Ishikawa (cell line): ENCODE data around the gene CHRNA4.
A peak's percentile ranks its signal among the peaks of the same experiment; 100 is the strongest.

ENCODE experiments used
- CEBPB ChIP-seq: IDR thresholded peaks from 2 replicates; pipeline ENCODE4 v1.6.1; 2012
- CREB1 ChIP-seq: IDR thresholded peaks from 2 replicates; pipeline ENCODE4 v1.6.1; 2012; ENCODE audit warnings: low read depth
- EGR1 ChIP-seq: IDR thresholded peaks from 2 replicates; pipeline ENCODE4 v1.6.1; 2012
- EP300 ChIP-seq: IDR thresholded peaks from 2 replicates; pipeline ENCODE4 v1.6.1; 2012; ENCODE audit warnings: borderline replicate concordance
- FOXM1 ChIP-seq: IDR thresholded peaks from 2 replicates; pipeline ENCODE4 v1.6.1; 2012; ENCODE audit warnings: low read depth, borderline replicate concordance
- NFIC ChIP-seq: IDR thresholded peaks from 2 replicates; pipeline ENCODE4 v1.6.1; 2012
- RAD21 ChIP-seq: IDR thresholded peaks from 2 replicates; pipeline ENCODE4 v1.6.1; 2012; ENCODE audit warnings: low read depth
- TAF1 ChIP-seq: IDR thresholded peaks from 2 replicates; pipeline ENCODE4 v1.6.1; 2012; ENCODE audit warnings: low read depth, mild to moderate bottlenecking
- TCF12 ChIP-seq: IDR thresholded peaks from 2 replicates; pipeline ENCODE4 v1.6.1; 2012; ENCODE audit warnings: low read depth
- TEAD4 ChIP-seq: IDR thresholded peaks from 2 replicates; pipeline ENCODE4 v1.6.1; 2012
- YY1 ChIP-seq: IDR thresholded peaks from 2 replicates; pipeline ENCODE4 v1.6.1; 2012; ENCODE audit warnings: low read depth
- ZBTB7A ChIP-seq: IDR thresholded peaks from 2 replicates; pipeline ENCODE4 v1.6.1; 2012; ENCODE audit warnings: low read depth
- TF ChIP-seq, protein P1 (sequence below): IDR thresholded peaks from 2 replicates; pipeline ENCODE4 v1.6.1; 2012
- TF ChIP-seq, protein P2 (sequence below): IDR thresholded peaks from 2 replicates; pipeline ENCODE4 v1.6.1; 2012
- TF ChIP-seq, protein P3 (sequence below): IDR thresholded peaks from 2 replicates; pipeline ENCODE4 v1.6.1; 2012; ENCODE audit warnings: low read depth, mild to moderate bottlenecking

The CHRNA4 gene

DNA sequence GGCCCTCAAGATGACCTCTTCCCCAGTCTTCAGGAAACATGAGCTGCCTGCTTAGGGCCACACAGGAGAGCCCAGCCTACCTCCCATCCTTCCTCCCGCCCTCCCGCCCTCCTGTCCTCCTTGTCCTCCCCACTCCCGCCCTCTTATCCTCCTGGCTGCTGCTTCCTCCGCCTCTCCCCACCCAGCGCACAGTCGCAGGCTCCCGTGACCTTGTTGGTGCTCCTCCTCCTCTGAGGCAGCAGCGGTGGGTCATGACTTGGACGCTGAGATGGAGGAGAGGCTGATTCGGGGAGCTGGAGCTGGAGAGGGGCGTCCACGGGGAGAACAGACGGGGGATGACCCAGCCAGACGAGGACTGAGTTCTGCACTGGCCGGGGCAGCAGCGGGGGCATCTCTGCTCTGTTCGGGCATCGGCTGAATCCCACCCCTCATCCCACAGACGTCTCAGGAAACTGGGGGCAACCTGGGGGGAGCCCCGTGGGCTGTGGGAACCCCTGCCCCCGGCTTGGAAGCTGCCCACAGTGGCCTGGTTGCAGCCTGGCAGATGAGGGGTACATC lies 32.4 kb downstream of the CHRNA4 start:
- TF ChIP-seq, protein P1, sequence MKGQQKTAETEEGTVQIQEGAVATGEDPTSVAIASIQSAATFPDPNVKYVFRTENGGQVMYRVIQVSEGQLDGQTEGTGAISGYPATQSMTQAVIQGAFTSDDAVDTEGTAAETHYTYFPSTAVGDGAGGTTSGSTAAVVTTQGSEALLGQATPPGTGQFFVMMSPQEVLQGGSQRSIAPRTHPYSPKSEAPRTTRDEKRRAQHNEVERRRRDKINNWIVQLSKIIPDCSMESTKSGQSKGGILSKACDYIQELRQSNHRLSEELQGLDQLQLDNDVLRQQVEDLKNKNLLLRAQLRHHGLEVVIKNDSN = no peak
- TF ChIP-seq, protein P2, sequence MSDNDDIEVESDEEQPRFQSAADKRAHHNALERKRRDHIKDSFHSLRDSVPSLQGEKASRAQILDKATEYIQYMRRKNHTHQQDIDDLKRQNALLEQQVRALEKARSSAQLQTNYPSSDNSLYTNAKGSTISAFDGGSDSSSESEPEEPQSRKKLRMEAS = no peak

DNA sequence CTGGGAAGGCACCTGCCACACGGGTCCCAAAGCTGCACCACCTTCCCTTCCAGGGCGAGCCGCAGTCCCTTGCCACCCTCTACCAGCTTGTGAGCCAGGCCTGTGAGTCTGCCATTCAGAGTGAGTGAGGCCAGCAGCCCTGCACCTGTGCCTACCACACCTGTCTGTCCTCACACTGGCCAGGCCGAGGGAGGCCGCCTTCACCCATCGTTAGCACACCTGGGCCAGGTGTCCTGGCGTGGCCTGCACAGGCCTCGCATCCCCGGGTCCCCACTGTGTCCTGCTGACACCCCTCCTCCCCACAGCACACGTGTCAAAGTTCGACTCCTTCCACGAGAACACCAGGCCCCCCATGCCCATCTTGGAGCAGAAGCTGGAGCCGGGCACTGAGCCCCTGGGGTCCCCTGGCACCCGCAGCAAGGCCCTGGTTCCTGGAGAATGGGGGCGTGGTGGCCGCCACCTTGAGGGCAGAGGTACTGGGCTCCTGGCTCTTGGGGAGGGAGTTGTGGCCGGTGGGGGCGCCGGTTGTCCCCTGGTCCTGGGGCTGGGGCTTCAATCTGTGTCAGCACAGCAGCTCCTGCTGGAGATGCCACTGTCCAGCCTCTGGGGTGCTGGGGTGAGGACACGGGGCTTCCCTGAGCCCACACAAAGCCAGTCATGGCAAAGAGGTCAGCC lies 33.0 kb downstream of the CHRNA4 start:
- TF ChIP-seq TAF1 (no peak), EGR1 (no peak), NFIC (no peak), FOXM1 (no peak), ZBTB7A (no peak)
- TF ChIP-seq, protein P3, sequence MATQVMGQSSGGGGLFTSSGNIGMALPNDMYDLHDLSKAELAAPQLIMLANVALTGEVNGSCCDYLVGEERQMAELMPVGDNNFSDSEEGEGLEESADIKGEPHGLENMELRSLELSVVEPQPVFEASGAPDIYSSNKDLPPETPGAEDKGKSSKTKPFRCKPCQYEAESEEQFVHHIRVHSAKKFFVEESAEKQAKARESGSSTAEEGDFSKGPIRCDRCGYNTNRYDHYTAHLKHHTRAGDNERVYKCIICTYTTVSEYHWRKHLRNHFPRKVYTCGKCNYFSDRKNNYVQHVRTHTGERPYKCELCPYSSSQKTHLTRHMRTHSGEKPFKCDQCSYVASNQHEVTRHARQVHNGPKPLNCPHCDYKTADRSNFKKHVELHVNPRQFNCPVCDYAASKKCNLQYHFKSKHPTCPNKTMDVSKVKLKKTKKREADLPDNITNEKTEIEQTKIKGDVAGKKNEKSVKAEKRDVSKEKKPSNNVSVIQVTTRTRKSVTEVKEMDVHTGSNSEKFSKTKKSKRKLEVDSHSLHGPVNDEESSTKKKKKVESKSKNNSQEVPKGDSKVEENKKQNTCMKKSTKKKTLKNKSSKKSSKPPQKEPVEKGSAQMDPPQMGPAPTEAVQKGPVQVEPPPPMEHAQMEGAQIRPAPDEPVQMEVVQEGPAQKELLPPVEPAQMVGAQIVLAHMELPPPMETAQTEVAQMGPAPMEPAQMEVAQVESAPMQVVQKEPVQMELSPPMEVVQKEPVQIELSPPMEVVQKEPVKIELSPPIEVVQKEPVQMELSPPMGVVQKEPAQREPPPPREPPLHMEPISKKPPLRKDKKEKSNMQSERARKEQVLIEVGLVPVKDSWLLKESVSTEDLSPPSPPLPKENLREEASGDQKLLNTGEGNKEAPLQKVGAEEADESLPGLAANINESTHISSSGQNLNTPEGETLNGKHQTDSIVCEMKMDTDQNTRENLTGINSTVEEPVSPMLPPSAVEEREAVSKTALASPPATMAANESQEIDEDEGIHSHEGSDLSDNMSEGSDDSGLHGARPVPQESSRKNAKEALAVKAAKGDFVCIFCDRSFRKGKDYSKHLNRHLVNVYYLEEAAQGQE = peak; percentile 34; the same call in 1 of the 2 replicates

DNA sequence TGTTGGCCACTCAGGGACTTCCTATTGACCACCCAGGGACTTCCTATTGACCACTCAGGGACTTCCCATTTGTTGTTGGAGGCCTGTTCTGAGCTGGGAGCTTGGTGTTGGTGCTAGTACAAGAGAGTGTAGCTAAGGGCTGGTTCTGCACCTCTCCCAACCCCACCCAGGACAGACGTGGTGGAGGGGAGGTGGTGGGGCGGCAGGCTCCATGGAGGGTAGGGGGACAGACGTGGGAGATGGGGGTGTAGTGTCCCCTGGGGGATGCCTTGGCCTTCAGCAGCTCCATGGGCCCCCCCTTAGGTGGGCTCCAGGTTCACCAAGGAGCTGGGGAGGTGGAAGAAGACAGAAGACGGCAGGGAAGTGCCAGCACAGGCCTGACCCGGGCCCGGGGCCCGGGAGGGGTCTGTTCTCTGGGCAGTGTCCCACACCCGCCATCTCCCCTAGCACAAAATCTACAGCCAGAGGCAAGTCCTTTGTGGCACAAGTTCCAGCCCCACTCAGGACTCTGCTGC lies 33.9 kb downstream of the CHRNA4 start:
- TF ChIP-seq, protein P1 = no peak
- TF ChIP-seq ZBTB7A (no peak), TCF12 (no peak)

DNA sequence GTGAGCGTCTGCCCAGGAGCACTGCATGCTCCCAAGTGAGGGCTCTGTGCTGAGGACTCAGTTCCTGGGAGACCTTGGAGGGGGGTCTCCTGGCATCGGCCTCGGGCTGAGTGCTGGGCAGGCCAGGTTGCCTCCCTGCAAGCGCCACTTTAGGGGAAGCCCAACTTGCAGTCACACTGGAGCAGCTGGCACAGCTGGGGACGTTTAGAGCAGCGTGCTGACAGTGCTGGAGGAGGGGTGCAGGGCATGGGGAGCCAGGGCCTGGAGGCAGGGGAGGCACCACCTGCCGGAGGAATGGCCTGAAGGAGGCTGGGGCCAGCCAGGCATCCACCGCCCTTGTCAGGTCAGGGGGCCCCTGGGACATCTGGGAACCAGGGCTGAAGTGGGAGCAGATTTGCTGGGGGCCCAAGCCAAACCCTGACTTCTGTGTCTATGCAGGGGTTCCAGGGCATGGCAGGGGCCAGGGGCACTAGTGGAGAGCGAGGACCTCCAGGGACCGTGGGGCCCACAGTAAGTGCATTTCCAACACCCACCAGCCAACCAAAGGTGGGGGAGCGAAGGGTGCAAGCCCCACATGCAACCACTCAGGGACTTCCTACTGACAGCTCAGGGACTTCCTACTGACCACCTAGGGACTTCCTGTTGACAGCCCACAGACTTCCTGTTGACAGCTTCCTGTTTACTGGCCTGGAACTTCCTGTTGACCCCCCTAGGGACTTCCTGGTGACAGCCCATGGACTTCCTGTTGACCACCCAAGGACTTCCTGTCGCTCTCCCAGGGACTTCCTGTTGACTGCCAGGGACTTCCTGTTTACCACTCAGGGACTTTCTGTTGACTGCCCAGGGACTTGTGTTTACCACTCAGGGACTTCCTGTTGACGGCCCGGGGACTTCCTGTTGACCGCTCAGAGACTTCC lies 34.6 kb downstream of the CHRNA4 start:
- no peak for TF ChIP-seq RAD21
- no peak for TF ChIP-seq CREB1
- TF ChIP-seq EP300 = no peak
- TF ChIP-seq ZBTB7A = no peak
- no peak for TF ChIP-seq CEBPB
- TF ChIP-seq NFIC = no peak
- no peak for TF ChIP-seq TCF12
- no peak for TF ChIP-seq YY1
- no peak for TF ChIP-seq EGR1
- no peak for TF ChIP-seq TEAD4
- TF ChIP-seq TAF1 = no peak
- TF ChIP-seq, protein P3 = no peak
- TF ChIP-seq, protein P2 = no peak
- TF ChIP-seq, protein P1 = no peak
- TF ChIP-seq FOXM1 = no peak

DNA sequence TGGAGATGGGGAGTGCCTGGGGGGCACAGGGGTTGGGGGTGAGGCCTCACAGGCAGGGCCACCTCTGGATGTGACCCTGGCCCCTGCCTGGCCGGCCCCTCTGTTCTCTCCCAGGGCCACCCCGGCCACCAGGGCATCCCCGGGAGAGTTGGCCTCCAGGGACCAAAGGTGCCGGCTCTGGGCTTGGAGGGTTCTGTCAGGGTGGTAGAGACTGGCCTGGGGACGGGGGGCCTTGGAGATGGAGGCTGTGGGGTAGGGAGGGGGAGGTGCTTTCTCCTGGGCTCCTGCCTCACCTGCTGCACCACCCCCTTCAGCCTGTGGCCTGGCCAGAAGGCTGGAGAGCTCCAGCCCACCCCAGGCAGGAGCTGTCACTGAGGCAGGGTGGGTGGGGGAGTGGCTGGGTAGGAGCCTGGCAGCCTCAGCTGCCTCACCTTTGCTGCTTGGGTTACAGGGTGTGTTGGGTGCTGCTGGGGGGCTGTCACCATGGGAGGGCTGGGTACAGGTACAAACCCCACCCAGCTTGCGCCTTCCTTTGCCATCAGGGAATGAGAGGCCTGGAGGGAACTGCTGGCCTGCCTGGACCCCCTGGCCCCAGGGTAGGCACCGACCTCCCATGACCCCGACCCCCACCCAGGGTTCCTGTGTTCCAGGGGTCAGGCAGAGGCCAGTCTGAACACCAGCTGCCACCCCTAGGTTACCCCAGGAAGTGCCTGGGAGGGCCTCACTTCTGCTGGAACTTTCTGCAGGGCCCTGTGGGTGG lies 35.4 kb downstream of the CHRNA4 start:
- no peak for TF ChIP-seq TEAD4
- TF ChIP-seq NFIC = no peak
- no peak for TF ChIP-seq YY1
- TF ChIP-seq CREB1 = no peak
- TF ChIP-seq TAF1 = no peak
- TF ChIP-seq TCF12 = no peak
- no peak for TF ChIP-seq CEBPB
- TF ChIP-seq, protein P1 = no peak
- TF ChIP-seq ZBTB7A = no peak
- TF ChIP-seq RAD21 = no peak
